ENCODE results near the gene HOXD4. TPM values are rescaled to one million over a fixed set of nuclear protein-coding genes. Genes with fewer than 3 reads are reported as not detected.

Gene HOXD4
- polyA plus RNA-seq (ENCODE audit: low read depth in 6 of 6): not detected

DNA sequence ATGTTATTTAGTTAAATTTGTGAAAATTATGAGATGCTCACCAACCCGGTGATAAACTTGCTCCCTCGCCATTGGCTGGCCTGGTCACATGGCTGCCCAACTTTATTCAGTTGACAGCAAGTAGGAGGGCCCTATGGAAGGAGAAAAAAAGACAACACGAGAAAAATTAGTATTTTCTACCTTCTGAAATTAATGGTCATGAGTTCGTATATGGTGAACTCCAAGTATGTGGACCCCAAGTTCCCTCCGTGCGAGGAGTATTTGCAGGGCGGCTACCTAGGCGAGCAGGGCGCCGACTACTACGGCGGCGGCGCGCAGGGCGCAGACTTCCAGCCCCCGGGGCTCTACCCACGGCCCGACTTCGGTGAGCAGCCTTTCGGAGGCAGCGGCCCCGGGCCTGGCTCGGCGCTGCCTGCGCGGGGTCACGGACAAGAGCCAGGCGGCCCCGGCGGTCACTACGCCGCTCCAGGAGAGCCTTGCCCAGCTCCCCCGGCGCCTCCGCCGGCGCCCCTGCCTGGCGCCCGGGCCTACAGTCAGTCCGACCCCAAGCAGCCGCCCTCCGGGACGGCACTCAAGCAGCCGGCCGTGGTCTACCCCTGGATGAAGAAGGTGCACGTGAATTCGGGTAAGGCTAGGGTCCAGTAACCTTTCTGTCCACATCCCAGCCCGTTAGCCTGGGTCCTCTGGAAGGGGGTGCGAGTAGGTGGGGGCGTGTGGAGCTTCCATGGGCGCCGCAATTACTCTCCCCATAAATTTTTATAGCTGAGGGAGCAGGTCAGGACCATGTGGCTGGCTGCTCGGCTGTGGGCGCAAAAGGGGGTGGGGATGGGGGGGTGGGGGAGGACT, at the start of gene HOXD4:
Gene HOXD4, plus strand, starts transcription at position 109 of the 846 bp plus-strand sequence. Its CDS starts 84 bp downstream, at position 193.
- Mint-ChIP-seq H3K36me3 (peaks cover 0 to 8% of the 10 kb centered on the region in 2 donors), H3K4me1 (peaks cover 0 to 6% (median 2%) of the 10 kb centered on the region in 3 donors), H3K27me3 (peaks cover 63 to 96% (median 93%) of the 10 kb centered on the region in 3 donors), H3K4me3 (peak within 1 kb of the TSS in 2 of 8 donors; percentile 10 to 26), H3K27ac (peak within 1 kb of the TSS in 3 of 6 donors; percentile 7 to 91 (median 43)), H3K9me3 (peaks cover 0 to 13% (median 0%) of the 10 kb centered on the region in 7 donors)
- ATAC-seq (ENCODE audit: low read depth in 2 of 2) (no peak), DNase-seq (no peak)

DNA sequence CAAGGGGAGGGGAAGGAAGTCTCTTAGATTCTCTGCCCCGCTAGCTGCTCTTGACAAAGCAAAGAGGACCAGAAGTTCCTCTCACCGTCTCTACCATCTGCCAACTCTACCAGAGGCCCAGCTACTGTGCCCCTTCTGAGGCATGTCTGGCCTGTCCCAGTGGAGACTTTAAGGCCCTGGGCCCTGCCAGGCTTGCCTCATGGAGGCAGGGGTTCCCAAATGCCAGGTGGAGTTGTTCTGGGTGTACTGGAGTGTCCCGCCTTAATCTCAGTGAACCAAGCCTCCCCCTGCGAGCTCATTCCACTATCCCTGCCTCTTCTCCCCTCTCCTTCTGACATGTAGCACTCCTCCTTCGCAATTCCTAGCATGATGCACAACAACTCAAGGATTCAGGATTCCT, 49.5 kb upstream of the HOXD4 start:
- peaks cover 0 to 18% (median 8%) of the 10 kb centered on the region in 7 donors for H3K9me3 Mint-ChIP-seq
- H3K27ac Mint-ChIP-seq: peak overlapping the region in 1 of 6 donors; percentile 88
- peaks cover 0 to 17% of the 10 kb centered on the region in 2 donors for H3K36me3 Mint-ChIP-seq
- peaks cover 26 to 37% (median 34%) of the 10 kb centered on the region in 3 donors for H3K4me1 Mint-ChIP-seq
- DNase-seq (no peak), ATAC-seq (ENCODE audit: low read depth in 2 of 2) (no peak)
- peak overlapping the region in 1 of 8 donors; percentile 57 for H3K4me3 Mint-ChIP-seq
- peaks cover 69 to 95% (median 92%) of the 10 kb centered on the region in 3 donors for H3K27me3 Mint-ChIP-seq

DNA sequence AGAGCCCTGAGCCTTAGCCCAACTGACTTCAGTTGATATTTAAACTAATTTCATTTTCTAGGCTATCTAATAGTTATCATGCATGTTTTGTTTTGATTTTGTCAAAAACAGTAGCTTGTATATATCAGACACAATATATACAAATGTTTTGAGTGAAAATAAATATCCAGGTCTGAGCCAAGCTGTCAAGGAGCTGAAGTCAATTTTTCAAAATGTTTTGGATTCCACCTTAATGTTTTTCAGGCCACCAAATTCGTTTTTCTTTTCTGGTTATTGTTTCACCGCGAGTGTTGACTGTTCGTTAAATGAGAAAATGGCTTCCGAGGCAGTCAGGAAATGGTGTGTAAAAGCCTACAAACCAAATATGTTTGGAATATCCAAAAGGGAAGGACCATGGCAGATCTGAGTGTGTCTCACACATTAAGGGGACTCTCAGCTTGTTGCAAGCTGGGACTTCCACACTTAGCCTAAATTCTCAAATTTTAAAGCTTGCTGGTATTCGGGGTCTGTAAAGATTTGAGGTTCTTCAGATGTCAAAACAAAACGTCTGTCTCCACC, 49.0 kb upstream of the HOXD4 start:
- H3K4me3 Mint-ChIP-seq: peak overlapping the region in 1 of 8 donors; percentile 12
- peaks cover 22 to 32% (median 31%) of the 10 kb centered on the region in 3 donors for H3K4me1 Mint-ChIP-seq
- H3K36me3 Mint-ChIP-seq: peaks cover 0 to 17% of the 10 kb centered on the region in 2 donors
- H3K27ac Mint-ChIP-seq: peak overlapping the region in 1 of 6 donors; percentile 88
- H3K9me3 Mint-ChIP-seq: peaks cover 0 to 18% (median 7%) of the 10 kb centered on the region in 7 donors
- ATAC-seq (ENCODE audit: low read depth in 2 of 2) (no peak), DNase-seq (no peak)
- H3K27me3 Mint-ChIP-seq: peaks cover 68 to 90% (median 87%) of the 10 kb centered on the region in 3 donors

GRCh38 chr2:176103194-176103593, 48.2 kb upstream of the HOXD4 start:
- no peak for DNase-seq
- peak overlapping the region in 1 of 6 donors; percentile 44 for H3K27ac Mint-ChIP-seq

DNA sequence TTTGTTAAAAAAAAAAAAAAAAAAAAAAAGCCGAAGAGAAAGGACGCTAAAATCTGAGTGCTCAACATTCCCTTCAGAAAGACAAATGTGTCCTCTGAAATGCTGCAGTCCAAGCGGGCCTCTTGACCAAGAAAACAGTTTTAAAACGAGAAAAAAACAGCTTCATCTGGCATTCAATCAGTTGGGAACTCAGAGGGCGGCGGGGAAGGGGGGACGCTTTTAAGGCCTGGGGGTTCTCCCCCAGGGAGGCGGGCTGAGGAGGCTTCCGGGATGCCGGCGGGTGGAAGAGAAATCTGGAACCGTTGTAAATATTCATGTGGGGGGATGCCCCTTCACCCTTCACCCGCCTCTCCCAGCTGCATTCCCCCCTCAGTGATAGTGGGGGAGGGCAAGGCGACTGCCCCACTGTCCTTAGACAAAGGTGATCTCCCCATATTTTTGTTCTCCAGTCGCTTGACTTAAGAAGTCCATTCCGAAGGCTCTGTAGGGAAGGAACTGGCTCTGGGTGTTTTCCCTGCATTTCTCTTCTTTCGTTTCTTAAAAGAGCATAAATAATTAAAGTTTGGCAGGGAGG, 47.5 kb upstream of the HOXD4 start:
- peaks cover 0 to 23% (median 6%) of the 10 kb centered on the region in 7 donors for H3K9me3 Mint-ChIP-seq
- peaks cover 19 to 28% (median 24%) of the 10 kb centered on the region in 3 donors for H3K4me1 Mint-ChIP-seq
- no peak for DNase-seq
- H3K27ac Mint-ChIP-seq: peak overlapping the region in 3 of 6 donors; percentile 28 to 47 (median 36)
- H3K4me3 Mint-ChIP-seq: peak overlapping the region in 4 of 8 donors; percentile 15 to 54 (median 16)
- peaks cover 0 to 17% of the 10 kb centered on the region in 2 donors for H3K36me3 Mint-ChIP-seq
- peaks cover 63 to 83% (median 78%) of the 10 kb centered on the region in 3 donors for H3K27me3 Mint-ChIP-seq
- ATAC-seq (ENCODE audit: low read depth in 2 of 2): no peak

More at GRCh38 chr2:176103194-176103593, 48.2 kb upstream of the HOXD4 start:
- H3K4me1 Mint-ChIP-seq: peaks cover 16 to 24% (median 24%) of the 10 kb centered on the region in 3 donors
- H3K36me3 Mint-ChIP-seq: peaks cover 0 to 17% of the 10 kb centered on the region in 2 donors
- ATAC-seq (ENCODE audit: low read depth in 2 of 2): no peak
- H3K9me3 Mint-ChIP-seq: peaks cover 0 to 18% (median 6%) of the 10 kb centered on the region in 7 donors
- H3K27me3 Mint-ChIP-seq: peaks cover 60 to 82% (median 79%) of the 10 kb centered on the region in 3 donors
- H3K4me3 Mint-ChIP-seq: peak overlapping the region in 1 of 8 donors; percentile 4

DNA sequence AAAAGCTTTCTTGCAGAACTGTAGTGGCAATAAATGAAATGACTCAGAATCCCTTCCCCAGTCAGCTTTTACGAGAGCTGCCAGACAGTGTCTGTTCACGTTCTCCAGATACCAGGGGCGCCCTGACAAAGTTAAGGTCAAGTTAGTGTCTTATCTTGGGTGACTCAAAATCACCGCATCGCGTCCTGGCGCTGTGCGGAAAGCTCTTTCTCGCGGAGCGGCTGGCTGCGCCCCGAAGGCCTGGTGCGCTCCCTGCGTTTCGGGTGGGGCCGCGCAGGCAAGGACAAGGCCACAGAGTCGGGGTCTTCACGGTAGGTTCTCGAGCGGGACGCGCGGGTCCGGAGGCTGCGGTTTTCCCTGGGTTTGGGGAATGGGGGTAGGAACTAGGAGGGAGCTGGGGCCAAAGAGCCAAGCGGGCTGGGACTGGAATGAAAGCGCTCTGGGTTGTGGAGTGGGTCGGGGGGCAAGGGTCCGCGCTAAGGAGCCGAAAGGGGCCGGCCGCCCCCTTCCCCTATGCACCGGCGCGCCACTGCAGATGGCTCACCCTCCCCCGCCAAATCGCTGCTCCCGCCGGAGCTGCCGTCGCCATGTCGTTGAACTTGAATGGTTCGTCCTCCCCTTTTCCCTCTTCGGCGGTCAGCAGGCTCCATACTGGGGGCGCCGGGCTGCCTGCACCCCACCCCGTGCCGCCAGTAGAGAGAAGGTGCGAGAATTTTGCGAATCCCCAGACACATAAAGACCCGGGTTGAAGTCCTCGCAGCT, 46.9 kb upstream of the HOXD4 start:
- Mint-ChIP-seq H3K4me1 (peaks cover 21 to 33% (median 28%) of the 10 kb centered on the region in 3 donors), H3K36me3 (peaks cover 3 to 17% of the 10 kb centered on the region in 2 donors)
- DNase-seq: no peak

GRCh38 chr2:176105078-176105729, 46.1 kb upstream of the HOXD4 start:
- Mint-ChIP-seq H3K27ac (peak overlapping the region in 1 of 6 donors; percentile 83), H3K9me3 (peaks cover 0 to 32% (median 11%) of the 10 kb centered on the region in 7 donors), H3K36me3 (peaks cover 5 to 17% of the 10 kb centered on the region in 2 donors), H3K27me3 (peaks cover 72 to 84% (median 82%) of the 10 kb centered on the region in 3 donors), H3K4me1 (peaks cover 21 to 33% (median 28%) of the 10 kb centered on the region in 3 donors), H3K4me3 (peak overlapping the region in 4 of 8 donors; percentile 15 to 80 (median 42))
- DNase-seq: no peak
- no peak for ATAC-seq (ENCODE audit: low read depth in 2 of 2)

More for the DNA sequence above, 46.9 kb upstream of the HOXD4 start:
- no peak for ATAC-seq (ENCODE audit: low read depth in 2 of 2)
- H3K27me3 Mint-ChIP-seq: peaks cover 66 to 83% (median 79%) of the 10 kb centered on the region in 3 donors
- peak overlapping the region in 3 of 6 donors; percentile 28 to 83 (median 56) for H3K27ac Mint-ChIP-seq
- H3K4me3 Mint-ChIP-seq: peak overlapping the region in 3 of 8 donors; percentile 15 to 56 (median 16)
- H3K9me3 Mint-ChIP-seq: peaks cover 0 to 30% (median 7%) of the 10 kb centered on the region in 7 donors

GRCh38 chr2:176105730-176106580, 45.4 kb upstream of the HOXD4 start:
- Mint-ChIP-seq H3K4me1 (peaks cover 21 to 33% (median 27%) of the 10 kb centered on the region in 3 donors), H3K4me3 (peak overlapping the region; percentile 62 to 91 (median 80)), H3K36me3 (peaks cover 5 to 17% of the 10 kb centered on the region in 2 donors), H3K27ac (peak overlapping the region in 5 of 6 donors; percentile 53 to 95 (median 83)), H3K27me3 (peaks cover 76 to 84% (median 76%) of the 10 kb centered on the region in 3 donors), H3K9me3 (peaks cover 0 to 38% (median 11%) of the 10 kb centered on the region in 7 donors)
- ATAC-seq (ENCODE audit: low read depth in 2 of 2) (no peak), DNase-seq (no peak)

DNA sequence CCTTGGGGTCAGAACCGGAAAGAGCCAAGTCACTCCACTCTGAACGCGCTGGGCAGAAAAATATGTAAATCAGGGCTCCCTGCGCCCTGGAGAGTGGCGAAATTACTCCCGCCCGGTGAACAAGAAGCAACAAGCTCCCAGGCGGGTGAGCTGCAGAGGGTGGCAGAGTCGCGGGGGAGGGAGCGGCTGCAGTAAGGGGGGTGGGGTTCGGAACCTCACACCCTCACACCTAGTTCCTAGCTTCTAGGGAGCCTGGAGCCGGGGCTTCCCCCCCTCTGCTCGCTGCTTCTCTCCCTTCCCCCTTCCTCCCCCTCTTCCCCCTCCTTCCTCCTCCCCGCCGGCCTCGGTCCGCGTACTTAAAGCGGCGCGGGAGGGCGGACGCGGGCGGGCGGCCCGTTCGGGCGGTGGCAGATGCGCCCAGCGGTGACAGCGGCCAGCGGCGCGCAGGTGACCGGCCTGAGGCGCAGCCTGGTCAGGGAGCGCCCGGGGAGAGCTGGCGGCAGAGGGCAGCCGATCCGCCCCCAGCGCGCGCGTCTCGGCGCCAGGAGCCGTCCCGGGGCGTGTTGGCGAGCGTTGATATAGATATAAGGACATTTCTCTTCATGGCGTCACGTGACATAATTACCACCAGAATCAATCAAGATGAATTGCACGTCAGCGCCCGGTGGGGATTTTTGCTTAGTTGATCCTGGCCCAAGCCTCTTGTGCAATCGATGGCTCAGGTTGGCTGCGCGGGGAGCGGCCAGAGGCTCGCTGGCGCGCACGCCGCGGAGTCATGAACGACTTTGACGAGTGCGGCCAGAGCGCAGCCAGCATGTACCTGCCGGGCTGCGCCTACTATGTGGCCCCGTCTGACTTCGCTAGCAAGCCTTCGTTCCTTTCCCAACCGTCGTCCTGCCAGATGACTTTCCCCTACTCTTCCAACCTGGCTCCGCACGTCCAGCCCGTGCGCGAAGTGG, 44.5 kb upstream of the HOXD4 start, which contains the start of gene HOXD11:
Gene HOXD11, plus strand, starts transcription at position 700 of the 959 bp plus-strand sequence. Its CDS starts 76 bp downstream, at position 776.
- Mint-ChIP-seq H3K27ac (peak within 1 kb of the TSS in 5 of 6 donors; percentile 53 to 95 (median 87)), H3K9me3 (peaks cover 0 to 42% (median 11%) of the 10 kb centered on the region in 7 donors), H3K36me3 (peaks cover 5 to 15% of the 10 kb centered on the region in 2 donors), H3K4me1 (peaks cover 21 to 33% (median 31%) of the 10 kb centered on the region in 3 donors), H3K4me3 (peak within 1 kb of the TSS; percentile 62 to 91 (median 80)), H3K27me3 (peaks cover 76 to 84% (median 80%) of the 10 kb centered on the region in 3 donors)
- DNase-seq (no peak), ATAC-seq (ENCODE audit: low read depth in 2 of 2) (peak; percentile 25 to 32)

- DNase-seq (no peak), ATAC-seq (ENCODE audit: low read depth in 2 of 2) (no peak)
- Mint-ChIP-seq H3K27ac (no peak overlapping the region), H3K4me3 (peak overlapping the region in 1 of 8 donors; percentile 54), H3K9me3 (peaks cover 0 to 41% (median 12%) of the 10 kb centered on the region in 7 donors), H3K27me3 (peaks cover 73 to 84% (median 76%) of the 10 kb centered on the region in 3 donors), H3K36me3 (peaks cover 5 to 10% of the 10 kb centered on the region in 2 donors), H3K4me1 (peaks cover 21 to 33% (median 31%) of the 10 kb centered on the region in 3 donors)
Observed at GRCh38 chr2:176107731-176108181, 43.6 kb upstream of the HOXD4 start.
